MM.1S (cell line): ENCODE measurements around the gene MAGI1.

Experiments
- DNase-seq: peaks from one replicate; pipeline ENCODE4 v3.0.0-alpha.2; 2015
- H2AFZ ChIP-seq: fragments of 300-600 bp; sonication (generic); 2 replicates; pipeline ENCODE4 v1.6.0; 2016; ENCODE audit warnings: antibody characterized with exemption, low read length
- H3F3A ChIP-seq: fragments of 300-600 bp; sonication (generic); 2 replicates; pipeline ENCODE4 v1.6.1; 2016; ENCODE audit warnings: mild to moderate bottlenecking, antibody characterized with exemption, low read length, moderate library complexity, mixed read lengths; ENCODE audit not compliant: insufficient read depth
- H3K27ac ChIP-seq: fragments of 300-600 bp; sonication (generic); 2 replicates; pipeline ENCODE4 v1.5.1; 2016; ENCODE audit warnings: mild to moderate bottlenecking, low read length
- H3K27me3 ChIP-seq: fragments of 300-600 bp; sonication (generic); replicated peaks from 2 replicates; pipeline ENCODE4 v1.6.0; 2016; ENCODE audit warnings: low read length; ENCODE audit not compliant: insufficient read depth
- H3K36me3 ChIP-seq: fragments of 300-600 bp; sonication (generic); replicated peaks from 2 replicates; pipeline ENCODE4 v1.6.1; 2016; ENCODE audit warnings: mild to moderate bottlenecking, low read length, mixed read lengths; ENCODE audit not compliant: insufficient read depth
- H3K4me1 ChIP-seq: fragments of 300-600 bp; sonication (generic); 2 replicates; pipeline ENCODE4 v1.6.1; 2016; ENCODE audit warnings: low read length, mixed read lengths
- H3K4me2 ChIP-seq: fragments of 300-600 bp; sonication (generic); 2 replicates; pipeline ENCODE4 v1.6.0; 2016; ENCODE audit warnings: low read depth, low read length
- H3K4me3 ChIP-seq: fragments of 300-600 bp; sonication (generic); 2 replicates; pipeline ENCODE4 v1.5.1; 2016; ENCODE audit warnings: low read length, mixed read lengths
- H3K79me2 ChIP-seq: fragments of 300-600 bp; sonication (generic); 2 replicates; pipeline ENCODE4 v1.6.1; 2016; ENCODE audit warnings: mixed run types, low read length, mixed read lengths
- H3K9ac ChIP-seq: fragments of 300-600 bp; sonication (generic); 2 replicates; pipeline ENCODE4 v1.6.1; 2016; ENCODE audit warnings: low read length, mixed read lengths
- H3K9me2 ChIP-seq: fragments of 300-600 bp; sonication (generic); replicated peaks from 2 replicates; pipeline ENCODE4 v1.6.1; 2016; ENCODE audit warnings: mild to moderate bottlenecking, low read length, mixed read lengths; ENCODE audit not compliant: insufficient read depth
- H3K9me3 ChIP-seq: fragments of 300-600 bp; sonication (generic); replicated peaks from 2 replicates; pipeline ENCODE4 v1.6.1; 2016; ENCODE audit warnings: mild to moderate bottlenecking, low read length, mixed read lengths; ENCODE audit not compliant: insufficient read depth
- H4K20me1 ChIP-seq: fragments of 300-600 bp; sonication (generic); 2 replicates; pipeline ENCODE4 v1.6.1; 2016; ENCODE audit warnings: mild to moderate bottlenecking, low read length, moderate library complexity, mixed read lengths; ENCODE audit not compliant: insufficient read depth
- CTCF ChIP-seq: fragments of 300-600 bp; sonication (generic); IDR thresholded peaks from 2 replicates; pipeline ENCODE4 v1.5.1; 2016; ENCODE audit warnings: antibody characterized with exemption, low read length, mixed read lengths
- EZH2 ChIP-seq: fragments of 300-600 bp; sonication (generic); optimal IDR thresholded peaks from 2 replicates; pipeline ENCODE3; 2017; ENCODE audit warnings: low read depth, mild to moderate bottlenecking, antibody characterized with exemption, low read length, mixed read lengths
- EZH2phosphoT487 ChIP-seq: fragments of 300-600 bp; sonication (generic); IDR thresholded peaks from 2 replicates; pipeline ENCODE4 v1.6.1; 2018; ENCODE audit warnings: antibody characterized with exemption, low read length

Gene MAGI1

GRCh38 chr3:65493371-65493882 lies 545.3 kb downstream of the MAGI1 start:
- Histone ChIP-seq H3F3A (no peaks in the 10 kb centered on the region), H3K27me3 (no peaks in the 10 kb centered on the region), H3K9me3 (no peaks in the 10 kb centered on the region), H2AFZ (no peak overlapping the region), H3K27ac (no peak overlapping the region), H3K36me3 (no peaks in the 10 kb centered on the region), H3K9ac (no peak overlapping the region), H3K4me2 (no peak overlapping the region), H3K9me2 (no peaks in the 10 kb centered on the region), H4K20me1 (no peaks in the 10 kb centered on the region), H3K79me2 (no peaks in the 10 kb centered on the region), H3K4me3 (no peak overlapping the region), H3K4me1 (no peaks in the 10 kb centered on the region)
- no peak for TF ChIP-seq EZH2phosphoT487
- TF ChIP-seq EZH2, result no peak
- no peak for TF ChIP-seq CTCF
- no peak for DNase-seq

GRCh38 chr3:65492249-65492648 lies 546.5 kb downstream of the MAGI1 start:
- no peak for TF ChIP-seq EZH2
- TF ChIP-seq EZH2phosphoT487, result no peak
- no peak for TF ChIP-seq CTCF
- H3F3A ChIP-seq, result no peaks in the 10 kb centered on the region
- no peaks in the 10 kb centered on the region for H3K27me3 ChIP-seq
- H3K36me3 ChIP-seq, result no peaks in the 10 kb centered on the region
- no peak overlapping the region for H3K4me2 ChIP-seq
- H4K20me1 ChIP-seq, result no peaks in the 10 kb centered on the region
- DNase-seq, result no peak
- H3K9me2 ChIP-seq, result no peaks in the 10 kb centered on the region
- H3K9me3 ChIP-seq, result no peaks in the 10 kb centered on the region
- H3K4me1 ChIP-seq, result no peaks in the 10 kb centered on the region
- H3K79me2 ChIP-seq, result no peaks in the 10 kb centered on the region
- H3K27ac ChIP-seq, result no peak overlapping the region
- H3K4me3 ChIP-seq, result no peak overlapping the region
- H2AFZ ChIP-seq, result no peak overlapping the region
- no peak overlapping the region for H3K9ac ChIP-seq

GRCh38 chr3:65490114-65490513 lies 548.6 kb downstream of the MAGI1 start:
- DNase-seq, result no peak

More at GRCh38 chr3:65490114-65490513, 548.6 kb downstream of the MAGI1 start:
- no peak overlapping the region for H3K27ac ChIP-seq
- no peak overlapping the region for H2AFZ ChIP-seq
- no peak overlapping the region for H3K4me2 ChIP-seq
- no peaks in the 10 kb centered on the region for H3K4me1 ChIP-seq
- H3F3A ChIP-seq, result no peaks in the 10 kb centered on the region
- no peaks in the 10 kb centered on the region for H3K9me2 ChIP-seq
- no peaks in the 10 kb centered on the region for H3K27me3 ChIP-seq
- no peak overlapping the region for H3K9ac ChIP-seq
- H3K36me3 ChIP-seq, result no peaks in the 10 kb centered on the region
- H3K9me3 ChIP-seq, result no peaks in the 10 kb centered on the region
- no peaks in the 10 kb centered on the region for H3K79me2 ChIP-seq
- TF ChIP-seq CTCF, result no peak
- TF ChIP-seq EZH2, result no peak
- TF ChIP-seq EZH2phosphoT487, result no peak
- H4K20me1 ChIP-seq, result no peaks in the 10 kb centered on the region
- no peak overlapping the region for H3K4me3 ChIP-seq
